ENCODE measurements around the gene CDC14C.
"Not testable (repeated sequence)": the region's sequence is repeated elsewhere in the genome, so short reads cannot be mapped to it uniquely, and the experiment has no call there.

CDC14C gene

DNA sequence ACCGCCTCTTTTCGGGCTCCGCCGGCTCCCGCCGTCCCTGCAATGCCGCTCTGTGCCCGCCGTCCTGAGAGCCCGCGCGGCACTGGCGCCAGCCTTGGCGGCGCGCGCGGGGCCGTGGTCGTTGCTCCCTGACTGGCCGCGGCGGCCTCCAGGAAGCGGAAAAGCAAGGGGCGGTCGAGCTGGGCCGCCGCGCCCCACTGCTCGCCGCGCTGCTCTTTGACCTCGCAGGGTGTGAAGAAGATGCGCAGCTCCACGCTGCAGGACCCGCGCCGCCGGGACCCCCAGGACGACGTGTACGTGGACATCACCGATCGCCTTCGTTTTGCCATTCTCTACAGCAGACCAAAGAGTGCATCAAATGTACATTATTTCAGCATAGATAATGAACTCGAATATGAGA is at the start of gene CDC14C:
Gene CDC14C (plus strand): TSS at position 115 of the 400 bp plus-strand sequence. CDS start 126 bp downstream, at position 241.
- no peak for DNase-seq

DNA sequence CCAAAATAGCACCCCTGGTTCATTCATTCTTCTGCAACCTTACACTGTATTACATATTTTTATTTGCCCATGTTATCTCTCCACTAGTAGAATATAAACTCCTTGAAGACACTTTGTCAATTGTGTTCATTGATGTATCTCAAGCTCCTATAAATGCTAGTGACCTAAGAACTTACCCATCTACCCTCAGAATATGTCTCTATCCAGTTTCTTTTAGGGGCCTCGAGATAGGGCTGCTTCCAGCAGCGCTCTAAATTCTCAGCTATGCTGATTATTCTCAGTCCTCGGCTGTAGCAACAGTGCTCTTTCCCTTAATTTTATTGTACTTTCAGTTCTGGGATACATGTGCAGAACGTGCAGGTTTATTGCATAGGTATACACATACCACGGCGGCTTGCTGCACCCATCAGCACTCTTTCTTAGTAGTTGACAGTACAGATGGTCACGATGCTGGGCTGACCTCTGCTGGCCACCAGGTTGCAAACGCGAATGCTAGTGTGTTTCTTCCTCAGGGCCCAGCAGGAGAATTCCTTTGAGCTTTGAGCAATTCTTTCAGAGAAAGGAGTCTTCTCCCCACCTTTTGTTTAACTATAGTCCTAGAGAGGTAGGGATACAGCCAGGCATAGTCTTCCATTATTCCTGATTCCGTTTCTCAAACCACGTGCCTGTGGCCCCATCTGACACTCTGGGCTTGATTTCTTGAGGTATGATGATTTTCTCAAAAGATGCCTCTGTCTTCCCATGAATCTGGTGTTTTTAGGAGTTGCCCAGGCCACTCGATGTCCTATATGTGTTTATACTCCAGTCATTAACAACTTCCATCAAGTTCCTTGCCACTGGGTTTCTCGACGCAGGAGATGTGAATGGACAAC is 49.1 kb upstream of the CDC14C start:
- DNase-seq, result peak; percentile 0

DNA sequence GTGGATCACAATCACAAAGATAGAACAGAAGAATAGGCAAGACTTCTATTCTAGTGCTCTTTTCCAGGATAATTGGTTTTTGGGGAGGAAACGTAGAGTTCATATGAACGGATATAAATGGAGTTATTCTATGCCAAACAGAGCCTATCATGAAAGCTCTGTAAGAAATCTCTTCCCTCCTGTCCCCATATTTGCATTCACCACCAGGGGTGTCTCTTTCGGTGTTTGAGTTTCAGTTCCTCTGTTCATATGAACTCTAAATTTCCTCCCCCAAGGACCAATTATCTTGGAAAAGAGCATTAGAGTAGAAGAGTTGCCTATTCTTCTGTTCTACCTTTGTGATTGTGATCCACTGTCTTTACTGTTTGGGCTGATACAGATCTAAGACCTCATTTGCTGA is 48.3 kb upstream of the CDC14C start:
- DNase-seq, result no peak

- DNase-seq, result no peak
These were observed 43.5 kb upstream of the CDC14C start for GRCh38 chr7:48880851-48881250.

GRCh38 chr7:48887500-48887899 is 36.8 kb upstream of the CDC14C start:
- DNase-seq, result no peak

- DNase-seq, result no peak
These were observed 29.8 kb upstream of the CDC14C start for GRCh38 chr7:48894574-48894973.

- DNase-seq, result no peak
These were observed 24.4 kb upstream of the CDC14C start for GRCh38 chr7:48899932-48900331.

GRCh38 chr7:48901966-48902365 is 22.4 kb upstream of the CDC14C start:
- peak; percentile 64 for DNase-seq

DNA sequence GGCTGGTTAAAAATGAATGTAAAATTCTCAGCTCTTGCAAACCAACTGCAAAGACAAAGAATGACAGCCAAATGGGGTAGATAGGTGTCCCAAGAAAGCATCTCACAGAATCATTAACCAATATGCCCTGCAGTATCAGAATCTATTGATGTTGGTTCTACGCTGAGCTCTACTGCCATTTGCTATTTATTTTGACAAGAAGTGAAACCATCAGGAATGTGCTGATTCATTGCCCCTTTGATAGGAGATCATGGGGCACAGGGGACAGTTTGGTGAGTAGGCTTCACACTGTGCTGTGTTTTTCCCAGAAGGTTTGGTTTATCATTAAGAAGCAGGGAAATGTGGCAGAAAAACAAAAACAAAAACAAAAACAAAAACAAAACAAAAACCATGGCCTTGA is 19.4 kb upstream of the CDC14C start:
- no peak for DNase-seq

DNA sequence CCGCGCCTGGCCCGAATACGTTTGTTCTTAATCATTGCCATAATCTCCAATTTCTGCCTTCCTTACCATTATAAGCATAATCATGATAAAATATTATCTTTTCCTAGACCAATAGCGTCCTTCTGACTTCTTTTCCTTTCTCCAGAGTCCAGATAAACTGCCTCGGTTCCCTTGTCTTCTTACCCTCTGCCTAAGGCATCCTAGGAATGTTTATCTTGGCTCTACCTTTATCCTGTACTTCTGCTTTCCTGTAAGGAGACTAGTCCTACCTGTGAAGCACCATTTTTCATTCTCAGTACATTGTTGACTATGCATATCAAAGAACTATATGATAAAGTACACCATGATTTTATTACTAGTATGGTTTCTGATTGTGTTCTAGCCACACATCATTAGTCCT is 18.7 kb upstream of the CDC14C start:
- DNase-seq, result not testable (repeated sequence)

- DNase-seq, result not testable (repeated sequence)
These were observed 14.5 kb upstream of the CDC14C start for GRCh38 chr7:48909887-48910286.

DNA sequence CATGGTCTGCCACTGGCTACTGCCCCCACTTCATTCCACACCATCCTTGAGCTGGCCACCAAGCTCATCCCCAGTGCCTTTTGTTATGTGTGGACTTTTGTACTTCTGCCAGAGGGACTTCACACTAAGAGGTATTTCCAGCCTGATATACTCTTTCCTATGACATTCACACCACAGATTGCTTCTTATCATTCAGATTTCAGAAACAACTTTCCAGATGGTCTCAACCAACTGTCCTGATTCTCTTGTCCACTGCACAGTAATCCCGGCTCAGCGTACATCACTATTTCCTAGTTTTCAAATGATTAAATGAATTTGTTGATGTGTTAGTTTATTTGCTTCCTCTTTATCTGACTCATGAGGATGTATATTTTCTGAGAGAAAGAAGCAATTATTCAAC is 7.1 kb downstream of the CDC14C start:
- no peak for DNase-seq

GRCh38 chr7:48932126-48932910 is 8.0 kb downstream of the CDC14C start:
- DNase-seq, result no peak

DNA sequence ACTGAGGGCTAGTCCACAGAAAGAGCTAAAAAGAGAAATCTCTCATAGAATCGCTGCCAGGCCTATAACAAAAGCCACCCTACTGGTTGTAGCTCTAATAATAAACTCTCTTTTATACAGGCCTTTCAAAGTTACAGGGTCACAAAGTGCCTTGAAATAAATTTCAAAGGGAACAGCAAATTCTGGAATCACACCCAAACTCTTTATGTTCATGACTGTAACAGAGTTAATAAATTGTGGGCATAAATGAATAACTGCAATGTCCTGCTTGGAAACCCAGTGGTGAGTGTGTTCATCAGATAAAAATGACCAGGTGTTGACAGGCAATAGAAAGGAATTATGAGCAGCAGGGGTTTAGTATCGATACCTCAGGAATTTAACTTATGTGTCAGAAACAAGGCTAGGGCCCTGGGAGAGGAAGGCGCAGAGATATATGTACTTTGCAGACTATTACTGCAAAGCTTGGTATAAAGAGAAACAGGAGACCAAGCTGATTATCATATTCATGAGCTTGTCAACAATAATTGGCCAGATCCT is 9.3 kb downstream of the CDC14C start:
- no peak for DNase-seq

DNA sequence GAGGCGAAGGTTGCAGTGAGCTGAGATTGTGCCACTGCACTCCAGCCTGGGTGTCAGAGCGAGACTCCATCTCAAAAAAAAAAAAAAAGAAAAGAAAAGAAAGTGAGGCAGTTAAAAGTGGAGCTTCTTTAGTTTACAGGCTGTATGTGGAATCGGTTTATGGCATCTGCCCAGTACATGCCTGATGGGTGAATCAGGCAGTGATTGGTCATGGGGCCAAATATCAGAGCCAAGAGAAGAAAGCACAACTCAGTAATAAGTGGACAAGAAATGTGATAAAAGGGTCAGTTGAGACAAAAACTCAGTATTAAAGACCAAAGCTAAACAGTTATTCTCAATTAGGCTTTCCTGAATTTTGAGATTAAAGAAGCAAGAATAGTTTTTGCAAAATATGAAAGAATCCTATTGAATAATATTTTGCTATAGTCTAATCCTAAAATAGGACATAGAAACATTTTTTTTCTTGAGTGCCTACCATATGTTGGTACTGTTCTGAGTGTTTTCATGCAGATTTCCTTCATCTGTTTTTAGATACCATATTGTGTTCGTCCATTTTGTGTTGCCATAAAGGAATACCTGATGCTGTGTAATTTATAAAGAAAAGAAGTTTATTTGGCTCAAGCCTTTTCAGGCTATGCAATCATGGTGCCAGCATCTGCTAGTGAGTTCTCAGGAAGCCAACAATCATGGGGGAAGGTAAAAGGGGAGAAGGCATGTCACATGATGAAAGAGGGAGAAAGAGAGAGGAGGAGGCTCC is 14.4 kb downstream of the CDC14C start:
- no peak for DNase-seq

GRCh38 chr7:48943279-48943990 is 19.1 kb downstream of the CDC14C start:
- no peak for DNase-seq

DNA sequence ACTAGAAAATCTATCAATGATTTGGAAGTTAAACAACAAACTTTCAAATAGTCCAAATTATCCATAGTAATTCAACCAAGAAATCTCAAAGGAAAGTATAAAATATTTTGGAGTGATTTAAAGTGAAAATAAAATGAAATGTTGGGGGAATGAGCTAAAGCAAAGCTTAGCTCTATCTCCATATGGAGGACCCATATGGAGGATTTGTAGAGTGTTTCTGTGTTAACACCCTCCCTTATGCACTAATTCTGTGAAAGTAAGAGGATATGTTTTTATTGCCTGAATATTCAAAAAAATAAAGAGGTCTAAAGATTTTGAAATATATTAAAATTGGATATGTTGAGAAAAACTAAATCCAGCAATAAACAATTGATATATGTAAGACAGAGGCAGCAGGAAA is 31.6 kb downstream of the CDC14C start:
- DNase-seq, result no peak

GRCh38 chr7:48959676-48960075 is 35.3 kb downstream of the CDC14C start:
- no peak for DNase-seq

- no peak for DNase-seq
These were observed 38.6 kb downstream of the CDC14C start for GRCh38 chr7:48962821-48963505.

GRCh38 chr7:48964074-48964473 is 39.7 kb downstream of the CDC14C start:
- DNase-seq, result no peak

DNA sequence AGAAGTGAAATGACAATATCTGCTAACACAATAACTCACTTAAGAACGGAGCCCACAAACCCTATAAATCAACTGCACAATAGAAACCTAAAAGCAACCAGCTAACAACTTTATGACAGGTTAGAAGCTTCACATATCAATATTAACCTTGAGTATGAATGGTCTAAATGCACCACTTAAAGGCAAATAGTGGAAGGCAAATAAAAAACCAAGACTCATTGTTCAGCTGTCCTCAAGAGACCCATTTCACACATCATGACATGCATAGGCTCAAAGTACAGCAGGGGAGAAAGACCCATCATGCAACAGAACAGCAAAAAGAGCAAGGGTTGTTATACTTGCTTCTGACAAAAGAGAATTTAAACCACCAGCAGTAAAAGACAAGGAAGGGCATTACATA is 46.8 kb downstream of the CDC14C start:
- DNase-seq, result no peak

GRCh38 chr7:48976253-48976652 is 51.9 kb downstream of the CDC14C start:
- DNase-seq, result no peak
